Renal pelvis (tissue), 4 donors: ENCODE measurements around the gene CFAP92. TPM values are rescaled to one million over a fixed set of nuclear protein-coding genes. Genes with fewer than 3 reads are reported as not detected.

Experiments
- DNase-seq: peaks from one replicate; pipeline ENCODE4 v3.0.0-alpha.2; 2013
- polyA plus RNA-seq, 3 donors: library from polyadenylated mRNA; unstranded; fragments of 120-200 nt; gene quantifications; one replicate each; pipeline ENCODE4 v1.2.1, GENCODE V29; 2013; ENCODE audit not compliant: insufficient read length in 3 of 3

The CFAP92 gene
- polyA plus RNA-seq, 3 donors, result 1.1 to 2.5 (median 2.2) TPM

GRCh38 chr3:129026728-129027543, 33.1 kb upstream of the CFAP92 start:
- peak; percentile 90 for DNase-seq

DNA sequence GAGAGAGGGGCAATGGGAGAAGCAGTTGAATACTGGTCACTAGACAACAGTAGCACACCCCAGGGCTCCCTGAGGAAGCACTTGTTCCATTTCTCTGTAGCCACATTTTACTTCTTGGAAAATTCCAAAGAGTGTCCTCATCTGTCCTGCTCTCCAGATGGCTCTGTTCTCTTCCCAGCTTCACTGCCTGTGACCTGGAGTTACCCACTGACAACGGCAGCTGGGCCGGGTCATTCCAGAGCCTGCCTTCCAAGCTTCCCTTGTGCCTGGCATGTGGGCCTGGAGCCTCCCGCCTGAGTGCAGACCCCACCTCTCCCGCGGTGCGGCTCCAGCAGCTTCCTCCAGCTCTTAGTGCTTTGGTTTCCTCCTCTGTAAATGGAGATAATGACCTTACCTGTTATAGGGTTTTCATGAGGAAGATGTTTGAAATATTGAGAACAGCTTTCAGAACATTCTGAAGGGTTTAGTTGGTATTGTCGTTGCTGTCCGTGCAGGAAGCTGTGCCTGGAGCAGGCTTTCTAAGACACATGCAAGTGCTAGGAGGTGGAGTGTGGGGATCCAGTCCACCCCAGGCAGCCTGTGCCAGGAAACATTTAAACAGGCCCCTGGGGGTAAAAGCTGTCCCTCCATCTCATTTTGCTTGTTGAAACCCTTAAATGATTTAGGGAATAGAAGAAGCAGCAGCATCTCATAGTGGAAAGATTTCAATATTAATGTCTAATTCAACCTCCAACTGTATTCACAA, 32.0 kb upstream of the CFAP92 start:
- no peak for DNase-seq

DNA sequence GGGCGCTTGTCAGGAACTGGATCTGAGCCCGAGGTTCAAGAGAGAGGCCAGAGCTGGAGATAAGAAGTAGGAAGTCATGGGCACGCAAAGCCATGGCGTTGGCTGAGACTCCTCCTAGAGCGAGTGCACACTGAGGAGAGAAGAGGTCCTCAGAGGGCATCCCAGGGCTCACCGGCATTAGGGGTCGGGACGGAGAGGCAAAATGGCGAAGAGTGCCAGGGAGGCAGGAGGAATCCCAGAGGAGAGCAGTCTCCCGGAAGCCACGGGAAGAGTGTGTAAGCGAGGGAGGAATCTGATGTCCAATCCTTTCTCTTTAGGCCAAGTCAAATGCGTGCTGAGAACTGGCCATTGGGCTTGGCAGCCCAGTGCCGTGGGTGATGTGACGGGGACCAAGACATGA, 31.2 kb upstream of the CFAP92 start:
- DNase-seq, result no peak

- DNase-seq, result no peak
Measured at GRCh38 chr3:129023909-129024308, 30.0 kb upstream of the CFAP92 start.

- DNase-seq, result no peak
Measured at GRCh38 chr3:129023008-129023358, 29.1 kb upstream of the CFAP92 start.

DNA sequence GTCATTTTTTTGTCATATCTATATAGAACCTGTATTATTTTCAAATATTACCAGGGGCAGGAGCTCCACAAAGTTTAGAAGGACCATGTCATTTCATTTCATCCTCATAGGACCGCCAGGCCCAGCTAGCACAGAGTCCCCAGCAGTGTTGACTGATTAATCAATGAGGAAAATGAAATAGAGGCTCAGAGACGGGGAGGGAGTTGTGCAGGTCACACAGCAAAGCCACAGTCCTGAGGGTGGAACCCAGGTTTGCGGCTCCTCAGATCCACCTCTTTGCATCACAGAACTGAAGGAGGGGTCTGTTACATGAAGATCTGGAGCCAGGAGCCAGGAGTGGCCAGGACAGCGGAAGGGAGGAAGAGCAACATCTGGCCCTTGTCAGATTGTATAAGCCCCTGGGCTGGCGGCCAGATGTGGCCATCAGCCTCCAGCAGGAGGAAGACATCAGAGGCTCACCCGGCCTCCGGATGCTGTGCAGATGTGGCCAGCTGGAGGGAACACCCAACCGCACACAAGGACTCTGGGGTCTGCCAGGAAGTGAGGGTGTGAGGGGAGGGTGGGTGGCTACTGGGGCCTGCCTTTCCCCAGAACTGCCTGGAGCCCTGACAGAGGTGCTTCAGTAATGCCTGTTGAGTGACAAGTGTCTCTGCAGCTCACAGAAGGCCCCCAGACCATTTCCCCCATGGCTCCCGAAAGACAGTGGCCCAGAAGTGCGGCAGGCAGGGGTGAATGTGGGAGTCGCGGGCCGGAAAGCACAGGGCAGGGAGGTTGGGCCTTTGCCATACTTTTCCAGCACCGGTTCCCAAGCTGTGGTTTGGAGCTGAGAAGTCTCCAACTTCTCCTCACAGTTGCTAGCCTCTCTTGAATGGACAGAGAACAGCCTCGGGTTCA, 28.5 kb upstream of the CFAP92 start:
- DNase-seq, result peak; percentile 78

- no peak for DNase-seq
Measured at GRCh38 chr3:129021140-129021551, 27.3 kb upstream of the CFAP92 start.

GRCh38 chr3:129020691-129021090, 26.8 kb upstream of the CFAP92 start:
- DNase-seq, result no peak

- no peak for DNase-seq
Measured at GRCh38 chr3:129019266-129019665, 25.4 kb upstream of the CFAP92 start.

DNA sequence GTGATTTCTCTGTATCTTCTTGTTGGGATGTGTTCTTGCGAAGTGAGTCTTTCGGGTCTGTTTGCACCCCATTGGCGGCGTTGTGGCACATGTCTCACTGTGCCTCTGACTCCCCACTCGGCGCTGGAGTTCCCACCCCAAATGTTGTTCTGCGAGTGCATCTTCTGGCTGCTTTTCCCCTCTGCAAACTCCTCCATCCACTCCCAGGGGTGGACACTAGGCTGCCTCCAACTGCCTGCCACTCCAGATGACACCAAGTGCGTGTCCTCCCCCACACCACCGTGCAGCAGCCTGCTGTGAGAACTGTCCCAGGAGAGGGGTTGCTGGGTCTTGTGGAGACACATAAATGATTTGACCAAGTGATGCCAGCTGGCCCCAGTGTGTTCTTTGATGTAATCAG, 24.9 kb upstream of the CFAP92 start:
- DNase-seq, result no peak

DNA sequence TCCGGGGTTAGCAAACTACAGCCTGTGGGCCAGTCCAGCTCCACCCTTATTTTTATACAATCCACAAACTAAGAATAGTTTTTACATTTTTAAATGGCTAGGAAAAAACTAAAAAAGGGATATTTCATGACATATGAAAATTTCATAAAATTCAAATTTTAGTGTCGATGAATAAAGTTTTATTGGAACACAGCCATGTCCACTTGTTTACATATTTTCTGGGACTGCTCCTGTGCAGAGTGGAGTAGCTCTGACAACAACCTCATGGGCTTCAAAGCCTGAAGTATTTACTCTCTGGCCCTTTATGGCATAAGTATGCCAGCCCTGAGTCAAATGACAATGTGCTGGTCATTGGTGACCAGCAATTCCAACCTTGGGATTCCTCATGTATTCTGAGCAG, 24.4 kb upstream of the CFAP92 start:
- no peak for DNase-seq

GRCh38 chr3:129017484-129017899, 23.6 kb upstream of the CFAP92 start:
- no peak for DNase-seq

GRCh38 chr3:129016720-129017483, 23.0 kb upstream of the CFAP92 start:
- no peak for DNase-seq

GRCh38 chr3:129016356-129016719, 22.5 kb upstream of the CFAP92 start:
- peak; percentile 37 for DNase-seq

GRCh38 chr3:129015388-129016105, 21.7 kb upstream of the CFAP92 start:
- no peak for DNase-seq

GRCh38 chr3:129014793-129015345, 21.0 kb upstream of the CFAP92 start:
- no peak for DNase-seq

GRCh38 chr3:129014148-129014547, 20.3 kb upstream of the CFAP92 start:
- DNase-seq, result no peak

DNA sequence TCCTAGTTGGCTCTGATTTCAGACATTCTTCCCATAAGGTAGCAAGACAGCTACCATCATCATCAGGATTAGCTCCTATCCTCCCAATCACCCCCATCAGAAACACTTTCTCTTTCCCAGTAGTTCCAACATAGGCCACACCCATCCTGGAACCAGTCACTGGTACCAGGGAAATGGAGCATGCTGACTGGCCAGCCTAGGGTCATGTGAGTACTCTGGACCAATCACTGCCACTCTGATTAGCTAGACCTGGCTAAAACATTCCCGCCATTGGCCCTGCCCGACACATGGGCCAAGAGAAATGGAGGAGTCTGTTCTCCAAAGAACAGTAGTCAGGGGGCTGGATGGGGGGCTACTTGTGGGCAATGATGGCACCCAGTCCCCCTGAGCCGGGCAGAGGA, 19.6 kb upstream of the CFAP92 start:
- no peak for DNase-seq

GRCh38 chr3:129010310-129010956, 16.6 kb upstream of the CFAP92 start:
- no peak for DNase-seq

GRCh38 chr3:129009266-129009665, 15.4 kb upstream of the CFAP92 start:
- DNase-seq, result no peak
